A549 (cell line): ENCODE data around the gene GKN1.

ENCODE experiments used
- POLR2A ChIP-seq: IDR thresholded peaks from 2 replicates; pipeline ENCODE4 v1.6.1; 2012; ENCODE audit warnings: mild to moderate bottlenecking, low read length
- POLR2AphosphoS2 ChIP-seq: conservative IDR thresholded peaks from 2 replicates; pipeline ENCODE4 v1.6.1; 2012; ENCODE audit warnings: low read length, improper control_type of control experiment, inconsistent platforms

GRCh38 chr2:68943581-68944568 lies 30.6 kb upstream of the GKN1 start:
- TF ChIP-seq POLR2A (no peak), POLR2AphosphoS2 (no peak)
